Stimulated activated CD4-positive, alpha-beta T cell treated with anti-CD3 and anti-CD28 coated beads, Interleukin-12 subunit alpha, Interleukin-12 subunit beta, amount 100 ng/mL, for 24 hours (primary cell): ENCODE measurements around the gene CEP63.

ENCODE experiments used
- DNase-seq, 2 experiments: peaks; one replicate each; pipeline ENCODE4 v3.0.0-alpha.2; 2020; ENCODE audit warnings: low read depth in 2 of 2

CEP63 gene

DNA sequence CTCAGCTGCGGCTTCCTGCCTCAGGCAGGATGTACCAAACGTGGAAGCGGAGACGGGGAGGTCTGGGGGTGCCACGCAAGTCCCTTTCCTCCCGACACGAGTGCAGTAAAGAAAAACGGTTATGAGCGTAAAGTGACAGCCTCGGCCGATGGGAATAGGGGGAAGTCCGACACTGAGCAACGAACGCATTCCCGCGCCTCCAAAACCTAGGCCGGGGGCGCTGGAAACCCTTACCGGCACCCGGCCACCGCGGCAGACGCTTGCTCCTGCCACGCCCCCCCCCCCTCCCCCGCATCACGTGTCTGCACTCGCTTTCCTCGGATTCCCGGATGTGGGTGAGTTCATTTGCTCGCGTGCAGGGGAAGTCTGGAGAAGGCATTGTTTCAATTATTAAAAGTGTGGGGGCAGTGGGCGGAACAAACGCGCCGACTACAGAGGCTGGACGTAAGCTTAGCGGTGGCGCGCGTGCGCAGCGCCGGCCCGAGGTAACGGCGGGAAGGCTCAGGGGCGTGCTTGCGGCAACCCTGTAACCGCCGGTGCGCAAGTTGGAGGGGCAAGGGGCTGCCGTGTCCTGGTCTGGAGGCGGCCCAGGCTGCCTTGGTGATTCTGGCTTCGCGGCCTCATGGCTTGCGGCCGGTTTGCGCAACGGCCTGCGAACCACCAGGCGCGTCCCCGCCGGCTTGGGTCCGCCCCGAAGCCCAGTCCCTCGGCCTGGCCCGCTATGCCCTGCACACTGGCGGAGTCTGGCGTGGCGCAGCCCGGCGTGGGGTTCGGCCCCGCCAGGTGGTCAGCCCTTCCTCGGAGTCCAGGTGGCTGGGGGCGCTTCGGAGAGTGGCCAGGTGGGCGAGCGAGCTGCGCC is at the start of gene CEP63, which contains the start of gene ANAPC13:
Gene CEP63, plus strand, starts transcription at position 340 of the 859 bp plus-strand sequence. CDS start 9,264 bp downstream, outside the sequence.
Gene ANAPC13, minus strand, starts transcription at position 268 of the 859 bp plus-strand sequence. CDS start 3,081 bp downstream, outside the sequence.
- DNase-seq: peak; percentile 86 to 87

DNA sequence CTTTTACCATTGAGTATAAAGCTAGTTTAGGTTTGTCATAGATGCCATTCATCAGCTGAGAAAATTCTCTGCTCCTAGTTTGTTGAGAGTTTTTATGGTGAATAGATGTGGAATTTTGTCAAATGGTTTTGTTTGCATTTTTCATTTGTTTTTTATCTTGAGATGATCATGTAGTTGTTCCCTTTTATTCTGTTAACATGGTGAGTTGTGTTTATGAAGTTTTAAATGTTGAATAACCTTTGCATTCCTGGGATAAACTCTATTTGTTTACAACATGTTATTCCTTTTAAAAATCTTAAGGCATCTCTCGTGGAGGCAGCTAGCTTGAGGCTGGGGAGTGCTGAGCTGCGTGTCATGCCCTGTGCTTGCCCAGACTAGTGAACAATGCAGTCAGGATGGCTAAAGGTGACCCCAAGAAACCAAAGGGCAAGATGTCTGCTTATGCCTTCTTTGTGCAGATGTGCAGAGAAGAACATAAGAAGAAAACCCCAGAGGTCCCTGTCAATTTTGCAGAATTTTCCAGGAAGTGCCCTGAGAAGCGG is 48.6 kb upstream of the CEP63 start:
- DNase-seq: no peak

DNA sequence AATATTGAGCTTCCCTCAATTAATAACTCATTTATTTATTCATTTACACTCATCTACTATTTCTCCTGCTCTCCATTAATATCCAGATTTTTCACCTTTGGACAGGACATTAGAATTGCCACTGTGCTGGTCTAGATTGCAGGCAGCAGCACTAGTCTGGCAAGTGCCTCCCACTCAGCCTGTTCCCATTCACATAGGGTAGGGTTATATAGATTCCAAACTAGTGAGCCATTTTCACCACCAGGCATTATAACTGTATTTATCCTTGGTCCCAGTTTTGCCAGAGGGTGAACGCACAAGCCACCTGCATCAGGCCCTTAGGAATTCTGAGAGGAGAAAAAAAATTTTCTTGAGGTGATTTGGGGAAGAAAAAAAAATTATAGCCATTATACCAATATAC is 44.5 kb upstream of the CEP63 start:
- DNase-seq: no peak

DNA sequence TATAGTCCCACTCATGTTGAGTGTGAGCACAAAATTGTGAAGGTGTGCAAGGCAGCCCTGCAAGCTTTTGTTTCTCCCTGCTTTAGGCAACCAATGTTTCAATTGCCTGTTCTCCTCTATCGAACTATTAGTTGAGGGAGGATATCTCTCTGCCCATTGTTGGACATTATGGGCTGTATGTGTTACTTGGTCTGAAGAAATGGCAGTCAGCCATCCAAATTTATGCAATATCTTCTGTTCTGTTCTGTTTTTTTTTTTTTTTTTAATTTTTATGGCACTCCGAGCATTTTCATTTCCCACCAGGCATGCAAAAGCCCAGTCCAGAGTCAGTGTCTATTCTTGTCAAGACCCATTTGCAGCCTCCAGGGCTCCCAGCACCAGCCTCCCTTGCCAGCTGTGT is 44.0 kb upstream of the CEP63 start:
- DNase-seq: no peak

DNA sequence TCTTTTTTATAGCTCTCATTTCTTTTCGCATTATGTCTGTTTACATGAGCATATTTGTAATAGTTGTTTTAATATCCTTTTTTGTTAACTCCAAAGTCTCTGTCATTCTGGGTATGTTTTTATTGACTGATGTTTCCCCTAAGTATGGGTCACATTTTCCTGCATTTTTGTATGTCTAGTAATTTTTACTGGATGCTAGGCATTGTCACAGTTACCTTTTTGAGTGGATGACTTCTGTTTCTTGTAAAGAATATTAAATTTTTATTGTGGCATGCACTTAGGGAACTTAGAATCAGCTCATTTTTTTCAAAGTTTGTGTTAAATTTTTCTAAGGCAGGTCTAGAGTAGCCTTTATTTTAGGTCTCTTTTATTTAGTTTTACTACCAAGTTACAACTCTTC is 40.8 kb upstream of the CEP63 start:
- no peak for DNase-seq

DNA sequence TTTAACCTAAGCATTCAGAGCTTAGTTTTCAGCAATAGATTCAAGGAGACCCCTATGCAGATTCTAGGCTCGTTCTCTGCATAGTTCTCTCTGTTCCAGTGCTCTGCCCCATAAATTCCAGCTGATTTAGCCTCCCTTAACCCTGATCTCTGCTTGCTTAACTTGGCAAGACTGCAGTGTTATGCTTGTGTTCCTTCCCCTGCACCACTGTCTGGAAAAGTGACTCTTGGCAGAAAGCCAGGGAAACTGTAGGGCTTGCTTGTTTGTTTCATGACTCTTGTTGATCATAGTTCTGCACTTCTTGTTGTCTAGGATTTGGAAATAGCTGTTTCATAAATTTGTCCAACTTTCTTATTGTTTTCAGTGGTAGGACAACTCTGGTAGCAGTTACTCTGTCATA is 40.2 kb upstream of the CEP63 start:
- no peak for DNase-seq

DNA sequence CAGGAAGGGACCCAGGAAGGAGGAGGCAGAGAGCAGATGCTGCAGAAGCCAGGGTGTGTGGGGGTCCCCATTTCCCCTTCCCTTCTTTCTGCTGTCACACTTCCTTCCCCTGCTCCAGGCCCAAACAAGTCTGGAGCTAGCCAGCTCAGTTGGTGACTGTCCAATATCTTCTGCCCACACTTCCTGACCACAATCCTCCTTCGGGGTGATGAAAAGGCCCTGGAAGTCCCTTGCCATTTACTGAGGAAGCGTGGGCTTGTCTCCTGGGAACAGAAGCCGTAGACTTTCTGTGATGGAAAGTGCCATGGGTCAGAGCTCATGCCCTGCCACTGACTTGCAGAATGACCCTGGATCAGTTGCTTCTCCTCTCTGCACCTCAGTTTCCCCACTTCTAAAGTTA is 39.1 kb upstream of the CEP63 start:
- no peak for DNase-seq

DNA sequence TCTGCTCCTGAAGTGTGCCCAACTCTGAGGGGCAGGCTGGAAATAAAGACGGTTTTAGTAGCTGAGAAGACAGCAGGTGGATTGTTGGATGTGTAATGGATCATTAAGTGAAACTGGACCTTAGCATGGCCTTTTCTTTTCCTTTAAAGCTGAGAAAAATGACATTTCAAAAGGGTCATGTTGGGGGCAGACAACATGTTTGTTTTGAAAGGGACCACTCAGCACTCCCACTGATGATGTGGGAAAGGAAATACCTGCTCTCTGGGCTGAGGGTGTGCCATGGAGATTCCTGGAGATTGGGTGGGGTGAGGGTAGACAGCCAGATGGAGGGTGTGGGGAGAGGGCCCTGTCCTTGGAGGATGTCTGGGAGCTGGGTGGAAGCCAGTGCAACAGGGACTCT is 38.5 kb upstream of the CEP63 start:
- no peak for DNase-seq

DNA sequence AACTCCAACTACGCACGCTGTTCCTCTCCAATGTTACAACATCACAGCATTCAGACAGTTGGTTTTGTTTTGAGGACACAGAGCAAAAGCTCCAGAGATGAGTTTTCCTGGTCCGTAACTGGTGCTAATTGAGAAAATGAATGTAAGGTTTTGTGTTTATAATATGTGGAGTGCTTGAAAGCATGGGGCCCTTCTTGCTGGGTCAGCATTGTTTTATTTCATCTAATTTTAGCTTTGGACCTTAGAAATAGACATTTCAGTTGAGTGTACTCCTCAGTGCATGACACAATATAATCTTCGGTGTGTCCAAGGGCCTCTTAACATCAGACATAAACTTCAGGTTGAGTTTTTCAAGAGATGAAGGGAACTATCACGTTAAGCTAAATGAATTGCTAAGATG is 37.2 kb upstream of the CEP63 start:
- no peak for DNase-seq

DNA sequence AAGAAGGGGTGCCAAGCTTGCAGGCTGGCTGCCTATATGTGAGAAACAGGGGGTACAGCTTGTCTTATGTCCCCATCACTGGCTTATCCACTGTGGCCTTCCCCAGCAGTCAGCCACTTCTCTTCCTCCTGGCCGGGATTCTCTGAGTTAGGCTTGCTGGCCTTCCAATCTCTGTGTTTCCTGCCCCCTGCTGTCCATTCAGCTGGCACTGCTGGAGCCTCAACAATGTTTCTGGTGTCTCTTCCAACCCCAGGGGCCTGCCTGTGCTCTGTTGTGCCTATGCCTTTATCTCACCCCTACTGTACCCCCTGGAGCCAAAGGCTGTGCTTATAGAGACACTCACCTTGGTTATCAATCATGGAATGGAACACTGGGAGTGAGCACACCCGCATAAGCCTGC is 36.6 kb upstream of the CEP63 start:
- DNase-seq: no peak

DNA sequence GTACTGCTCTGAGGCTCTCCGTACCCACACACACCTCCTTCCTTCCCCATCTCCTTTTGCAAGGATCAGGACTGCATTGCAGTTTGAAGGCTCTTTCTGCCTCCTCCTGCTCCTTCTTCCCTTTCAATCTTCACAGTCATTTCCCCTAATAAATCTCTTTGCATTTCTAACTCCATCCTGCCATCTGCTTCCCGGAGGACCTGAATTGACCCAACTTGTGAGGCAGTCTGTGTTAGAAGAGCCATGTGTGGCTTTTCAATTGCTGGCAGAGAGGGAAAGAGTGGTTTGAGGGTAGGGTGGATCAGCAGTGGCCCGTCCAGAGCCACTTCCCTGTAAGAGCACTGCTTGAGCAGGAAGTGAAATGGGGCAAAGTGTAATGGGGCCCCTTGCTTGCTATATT is 35.9 kb upstream of the CEP63 start:
- DNase-seq: no peak

DNA sequence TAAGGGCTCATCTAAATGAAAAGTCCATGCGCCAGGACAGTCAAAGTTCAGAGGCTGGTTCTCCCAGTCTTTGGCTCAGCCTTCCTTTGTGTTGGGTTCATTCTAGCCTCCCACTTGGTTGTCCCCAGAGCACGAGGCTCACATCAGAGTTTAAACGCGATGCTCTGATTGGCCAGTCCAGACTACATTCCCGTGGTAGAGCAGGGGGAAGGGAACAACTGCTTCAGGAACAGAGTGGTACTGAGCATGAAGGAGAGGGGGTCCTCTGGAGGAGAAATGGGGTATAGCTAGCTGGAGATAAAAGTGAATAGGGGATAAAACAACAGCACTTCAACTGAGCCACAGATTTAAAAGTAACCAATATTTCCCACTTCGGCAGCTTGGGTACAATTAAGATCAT is 32.2 kb upstream of the CEP63 start:
- no peak for DNase-seq

DNA sequence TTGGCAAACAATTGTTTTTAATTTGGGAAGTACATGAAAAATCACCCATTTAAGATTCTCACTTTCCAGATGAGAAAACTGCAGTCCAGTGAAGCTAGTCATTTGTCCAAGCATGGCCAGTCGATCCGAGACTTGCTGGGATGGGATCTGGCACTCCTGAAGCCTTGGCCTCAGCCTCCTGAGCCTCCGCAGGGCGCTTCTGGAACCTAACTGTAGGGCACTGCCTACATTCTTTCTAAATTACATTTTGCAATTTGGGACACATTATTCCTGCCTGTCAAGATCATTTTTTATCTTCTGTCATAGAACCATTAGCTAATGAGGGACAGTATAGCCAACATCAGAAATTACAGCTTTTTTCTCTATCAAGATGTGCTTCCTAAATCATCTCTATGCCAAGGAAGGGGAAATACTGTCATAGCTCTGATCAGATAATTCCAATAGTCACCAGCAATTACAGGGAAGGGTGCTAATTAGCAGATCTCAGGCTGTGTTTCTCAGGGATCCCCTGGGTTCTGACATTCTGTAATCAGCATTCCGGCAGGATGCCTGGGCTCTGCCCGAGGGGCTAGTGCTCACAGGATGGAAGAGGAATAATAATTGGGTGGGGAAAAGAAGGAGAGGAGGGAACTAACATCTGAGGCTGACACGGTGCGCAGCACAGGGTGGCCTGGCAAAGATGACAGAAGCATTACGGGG is 28.3 kb upstream of the CEP63 start:
- no peak for DNase-seq

DNA sequence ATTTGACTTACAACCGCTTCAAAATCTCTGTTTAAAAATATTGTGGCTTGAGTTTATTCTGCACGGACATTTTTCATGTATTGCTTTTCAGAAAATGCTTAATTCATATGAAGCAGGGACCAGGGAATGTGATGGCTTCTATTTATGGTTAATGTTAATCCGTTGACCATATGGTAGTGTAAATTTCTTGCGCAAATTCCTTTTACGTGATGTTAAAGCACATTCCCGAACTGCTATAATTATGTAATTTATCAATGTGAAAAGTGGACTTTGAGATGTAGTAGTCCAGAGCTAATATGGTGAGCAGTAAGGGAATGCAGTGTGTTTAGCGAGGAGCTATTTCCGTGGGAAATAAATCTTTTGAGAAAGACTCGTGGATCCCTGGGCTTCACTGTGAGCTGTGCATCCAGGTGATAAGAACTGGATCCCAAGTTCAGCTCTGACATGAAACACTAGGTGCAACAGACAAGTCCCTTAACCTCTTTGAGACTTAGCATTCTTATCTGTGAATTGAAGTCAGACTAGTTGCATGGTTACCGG is 27.4 kb upstream of the CEP63 start:
- no peak for DNase-seq

DNA sequence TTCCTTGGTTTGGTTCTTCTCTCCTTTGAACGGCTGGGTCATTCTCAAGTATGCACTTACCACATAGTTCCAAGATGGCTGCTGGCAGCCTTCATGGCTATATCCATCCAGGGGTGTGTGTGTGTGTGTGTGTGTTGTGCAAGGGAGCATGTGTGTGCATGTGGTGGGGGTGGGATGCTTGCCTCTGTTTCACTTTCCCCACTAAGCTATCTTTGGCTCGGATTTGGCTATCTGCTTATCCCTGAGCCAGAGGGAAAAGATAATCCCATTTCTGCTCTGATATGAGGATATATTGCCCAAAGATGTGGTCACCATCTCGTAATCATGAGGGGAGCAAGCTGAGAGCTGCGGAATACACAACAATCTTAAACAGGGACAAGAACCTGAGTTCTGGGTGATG is 26.3 kb upstream of the CEP63 start:
- no peak for DNase-seq

DNA sequence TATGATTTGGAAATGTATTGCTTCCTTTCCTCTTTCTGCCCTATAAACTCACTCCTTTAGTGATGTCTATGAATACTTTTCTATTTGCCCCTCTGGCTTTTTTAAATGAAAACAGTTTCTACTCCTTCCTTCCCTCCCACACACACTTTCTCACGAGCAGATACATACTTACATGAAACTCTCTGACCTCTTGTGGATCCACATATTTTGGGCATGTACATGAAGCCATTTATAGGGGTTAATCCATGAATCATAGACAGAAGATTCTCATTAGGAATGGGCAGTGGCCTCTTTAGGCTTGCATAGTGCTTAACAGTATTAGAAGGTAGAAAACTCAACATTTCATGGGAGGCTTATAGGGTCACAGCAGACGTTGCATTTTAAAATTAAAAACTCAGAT is 24.9 kb upstream of the CEP63 start:
- no peak for DNase-seq

DNA sequence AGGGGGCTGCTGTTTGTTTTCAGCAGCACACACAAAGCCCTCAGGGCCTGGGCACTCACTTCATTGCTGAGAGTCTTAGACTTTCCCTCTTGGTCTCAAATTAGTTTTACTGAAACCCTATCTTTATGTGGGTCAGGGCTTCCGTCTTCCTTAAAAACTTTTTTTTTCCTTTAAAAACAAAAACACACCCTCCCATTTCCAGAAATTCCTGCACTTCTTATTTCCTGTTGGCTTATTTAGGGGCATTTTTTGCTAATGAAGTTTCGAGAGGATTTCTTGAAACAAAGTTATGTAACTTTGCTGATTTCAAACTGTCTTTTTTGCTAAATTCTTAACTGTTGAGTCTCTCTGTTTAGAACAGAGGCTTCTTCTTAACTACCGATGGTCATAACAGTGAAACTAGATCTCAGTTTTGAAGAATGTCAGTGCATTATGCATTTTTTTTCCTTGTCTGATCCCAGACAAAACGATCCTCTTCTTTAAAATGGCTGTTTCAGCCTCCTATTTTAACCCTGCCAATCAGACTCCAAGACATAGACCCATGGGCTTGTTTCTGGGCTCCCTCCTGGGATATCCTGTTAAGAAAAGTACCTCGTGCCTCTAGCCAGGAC is 23.4 kb upstream of the CEP63 start:
- no peak for DNase-seq

DNA sequence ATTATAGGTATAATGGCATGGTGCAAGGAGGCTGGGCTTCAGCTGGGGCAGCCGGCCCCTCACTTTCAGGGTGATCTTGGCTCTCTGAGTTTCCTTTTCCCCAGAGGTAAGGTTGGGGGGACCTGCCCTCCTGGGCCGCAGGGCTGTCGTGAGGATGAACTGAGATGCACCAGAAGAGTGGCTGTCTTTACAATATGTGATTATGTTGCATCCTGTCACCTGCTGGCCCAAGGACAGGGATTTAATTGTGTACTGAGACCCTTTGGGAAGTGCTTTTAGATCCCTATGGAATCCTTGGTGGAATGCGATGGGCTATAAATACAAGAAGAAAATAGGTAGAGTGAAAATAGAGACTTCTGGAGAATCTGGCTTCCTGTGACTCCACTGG is 22.2 kb upstream of the CEP63 start:
- no peak for DNase-seq

DNA sequence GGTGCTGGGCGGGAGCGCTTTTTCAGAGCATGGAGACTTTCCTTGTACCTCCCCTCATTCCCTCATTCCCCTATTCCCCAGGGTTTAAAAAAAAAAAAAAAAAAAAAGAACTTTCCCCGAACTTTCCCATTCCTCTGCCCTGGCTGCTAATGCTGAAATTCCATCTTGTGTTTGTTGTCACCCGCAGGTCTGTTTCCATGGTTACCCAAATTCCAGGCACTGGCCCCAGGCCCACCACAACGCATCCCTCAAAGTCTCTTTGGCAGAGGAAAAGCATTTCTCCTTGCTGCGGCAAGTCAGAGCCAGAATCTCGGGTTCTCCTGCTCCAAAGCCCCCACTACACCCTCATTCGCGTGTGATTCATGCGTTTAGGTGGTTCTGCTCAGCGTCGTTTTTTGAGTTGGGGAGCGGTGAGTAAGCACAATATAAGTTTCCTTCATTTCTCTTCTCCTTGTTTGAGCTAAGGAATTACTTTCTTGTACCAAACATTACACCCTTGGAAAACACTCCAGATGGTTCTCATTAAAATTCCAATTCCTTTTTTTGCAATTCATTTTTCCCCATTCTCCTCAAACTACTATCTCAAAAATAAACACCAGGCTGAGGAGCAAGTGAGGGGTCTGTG is 21.7 kb upstream of the CEP63 start:
- no peak for DNase-seq

DNA sequence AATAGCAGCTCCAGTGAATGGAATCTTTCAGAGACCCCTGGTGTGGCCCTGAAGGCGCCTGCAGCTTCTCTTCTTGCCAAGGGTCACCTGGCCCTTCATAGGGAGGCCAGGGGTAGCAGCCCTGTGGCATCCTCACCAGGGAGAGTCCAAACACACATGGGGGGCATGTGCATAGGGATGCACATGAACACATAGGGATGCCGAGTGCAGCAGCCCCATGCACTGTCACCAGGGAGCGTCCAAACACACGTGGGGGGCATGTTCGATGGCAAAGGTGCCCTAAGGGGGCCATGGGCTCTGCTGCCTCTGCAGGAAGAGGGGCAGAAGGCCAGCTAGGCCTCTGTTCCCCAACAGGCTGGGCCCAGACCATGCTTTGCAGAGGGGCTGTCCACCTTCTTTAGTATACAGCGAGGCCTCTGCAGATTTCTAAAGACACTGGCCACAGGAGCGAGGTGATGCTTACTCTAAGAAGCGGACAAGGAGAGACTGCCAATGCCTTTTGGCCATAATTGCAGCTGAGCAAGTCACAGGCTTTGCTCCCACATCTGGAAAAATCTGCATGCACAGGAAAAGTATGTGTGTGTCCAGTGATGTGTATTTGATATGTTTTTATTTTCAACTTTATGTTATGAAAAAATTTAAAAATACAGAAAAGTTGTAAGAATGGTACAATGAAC is 21.0 kb upstream of the CEP63 start:
- DNase-seq: no peak

DNA sequence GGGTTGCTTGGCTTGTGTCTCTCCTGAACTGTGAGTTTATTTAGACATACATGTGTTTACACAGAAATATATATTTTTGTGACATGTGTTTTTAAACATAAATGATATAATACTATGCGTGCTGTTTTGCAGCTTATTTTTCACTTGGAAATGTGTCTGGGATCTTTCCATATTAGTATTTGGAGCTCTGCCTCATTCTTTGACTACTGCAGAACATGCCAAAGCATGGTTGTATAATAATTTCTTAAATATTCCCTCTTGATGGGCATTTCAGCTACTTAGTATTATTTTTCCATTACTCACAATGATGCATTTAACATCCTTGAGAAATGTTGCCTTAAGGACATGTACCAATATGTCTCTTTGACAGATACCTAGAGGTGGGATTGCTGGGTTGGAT is 19.5 kb upstream of the CEP63 start:
- DNase-seq: no peak
